SK-N-SH treated with all-trans-retinoic acid at 6 μM for 48 hours (cell line): ENCODE results near the gene C15orf39.

ENCODE experiments used
- ATAC-seq: fragments of 200-7000 bp; cut with Tn5 transposase; 3 replicates; pipeline ENCODE4 v1.9.1; 2020; ENCODE audit warnings: mild to moderate bottlenecking, moderate library complexity
- ARNTL ChIP-seq: fragments of 450-650 bp; formaldehyde crosslinking; IDR thresholded peaks from 2 replicates; pipeline ENCODE4 v1.5.0; 2020; ENCODE audit warnings: low read depth, mild to moderate bottlenecking, moderate library complexity, borderline replicate concordance
- BACH2 ChIP-seq: fragments of 250-450 bp; sonication (Bioruptor Pico); IDR thresholded peaks from 2 replicates; pipeline ENCODE4 v1.9.0; 2021; ENCODE audit warnings: mild to moderate bottlenecking, borderline replicate concordance
- CSDC2 ChIP-seq: fragments of 250-450 bp; sonication (Bioruptor Pico); IDR thresholded peaks from 2 replicates; pipeline ENCODE4 v1.5.0; 2020; ENCODE audit warnings: mild to moderate bottlenecking, moderate library complexity
- ESRRG ChIP-seq: fragments of 250-450 bp; sonication (Bioruptor Pico); IDR thresholded peaks from 2 replicates; pipeline ENCODE4 v1.6.1; 2021; ENCODE audit warnings: mild to moderate bottlenecking
- GLIS3 ChIP-seq: fragments of 250-450 bp; sonication (Bioruptor Pico); IDR thresholded peaks from 2 replicates; pipeline ENCODE4 v1.5.0; 2020; ENCODE audit warnings: mild to moderate bottlenecking, moderate library complexity
- ISL1 ChIP-seq: fragments of 250-450 bp; sonication (Bioruptor Pico); IDR thresholded peaks from 2 replicates; pipeline ENCODE4 v2.1.2; 2022; ENCODE audit warnings: mild to moderate bottlenecking, moderate library complexity
- OSR1 ChIP-seq: fragments of 250-450 bp; sonication (Bioruptor Pico); IDR thresholded peaks from 2 replicates; pipeline ENCODE4 v1.8.0; 2022; ENCODE audit warnings: moderate library complexity, mild to moderate bottlenecking, inconsistent platforms
- PPARA ChIP-seq: fragments of 250-450 bp; sonication (Bioruptor Pico); IDR thresholded peaks from 2 replicates; pipeline ENCODE4 v1.5.0; 2020; ENCODE audit warnings: mild to moderate bottlenecking, borderline replicate concordance
- RARB ChIP-seq: fragments of 250-450 bp; sonication (Bioruptor Pico); IDR thresholded peaks from 2 replicates; pipeline ENCODE4 v1.8.0; 2021; ENCODE audit warnings: mild to moderate bottlenecking, moderate library complexity
- SNAI2 ChIP-seq: fragments of 250-450 bp; sonication (Bioruptor Pico); IDR thresholded peaks from 2 replicates; pipeline ENCODE4 v1.5.0; 2020; ENCODE audit warnings: mild to moderate bottlenecking, moderate library complexity
- TCF4 ChIP-seq: fragments of 250-450 bp; sonication (Bioruptor Pico); IDR thresholded peaks from 2 replicates; pipeline ENCODE4 v1.8.0; 2021; ENCODE audit warnings: mild to moderate bottlenecking, moderate library complexity, borderline replicate concordance
- ZC3H10 ChIP-seq: fragments of 250-450 bp; sonication (Bioruptor Pico); IDR thresholded peaks from 2 replicates; pipeline ENCODE4 v1.5.1; 2021; ENCODE audit warnings: mild to moderate bottlenecking, moderate library complexity
- ZFP3 ChIP-seq: fragments of 250-450 bp; sonication (Bioruptor Pico); IDR thresholded peaks from 2 replicates; pipeline ENCODE4 v1.5.0; 2020; ENCODE audit warnings: mild to moderate bottlenecking, moderate library complexity
- ZFP30 ChIP-seq: fragments of 450-650 bp; formaldehyde crosslinking; IDR thresholded peaks from 2 replicates; pipeline ENCODE4 v1.5.0; 2022; ENCODE audit warnings: mild to moderate bottlenecking, moderate library complexity
- ZNF565 ChIP-seq: fragments of 450-650 bp; formaldehyde crosslinking; conservative IDR thresholded peaks from 2 replicates; pipeline ENCODE4 v1.5.0; 2020; ENCODE audit warnings: low read depth, mild to moderate bottlenecking, moderate library complexity
- ZNF70 ChIP-seq: fragments of 450-650 bp; formaldehyde crosslinking; IDR thresholded peaks from 2 replicates; pipeline ENCODE4 v1.5.0; 2020; ENCODE audit warnings: mild to moderate bottlenecking, moderate library complexity
- ZNF8 ChIP-seq: fragments of 450-650 bp; formaldehyde crosslinking; IDR thresholded peaks from 2 replicates; pipeline ENCODE4 v1.5.0; 2020; ENCODE audit warnings: mild to moderate bottlenecking, moderate library complexity
- TF ChIP-seq, protein P1 (sequence below): fragments of 250-450 bp; sonication (Bioruptor Pico); IDR thresholded peaks from 2 replicates; pipeline ENCODE4 v1.5.1; 2021; ENCODE audit warnings: mild to moderate bottlenecking, moderate library complexity
- TF ChIP-seq, protein P2 (sequence below): fragments of 250-450 bp; sonication (Bioruptor Pico); IDR thresholded peaks from 2 replicates; pipeline ENCODE4 v1.8.0; 2021; ENCODE audit warnings: low read depth, mild to moderate bottlenecking, moderate library complexity, borderline replicate concordance
- TF ChIP-seq, protein P3 (sequence below): fragments of 250-450 bp; sonication (Bioruptor Pico); IDR thresholded peaks from 2 replicates; pipeline ENCODE4 v1.5.0; 2020; ENCODE audit warnings: mild to moderate bottlenecking, moderate library complexity
- TF ChIP-seq, protein P4 (sequence below): fragments of 250-450 bp; sonication (Bioruptor Pico); IDR thresholded peaks from 2 replicates; pipeline ENCODE4 v1.5.1; 2020; ENCODE audit warnings: low read depth, mild to moderate bottlenecking, moderate library complexity

The C15orf39 gene

DNA sequence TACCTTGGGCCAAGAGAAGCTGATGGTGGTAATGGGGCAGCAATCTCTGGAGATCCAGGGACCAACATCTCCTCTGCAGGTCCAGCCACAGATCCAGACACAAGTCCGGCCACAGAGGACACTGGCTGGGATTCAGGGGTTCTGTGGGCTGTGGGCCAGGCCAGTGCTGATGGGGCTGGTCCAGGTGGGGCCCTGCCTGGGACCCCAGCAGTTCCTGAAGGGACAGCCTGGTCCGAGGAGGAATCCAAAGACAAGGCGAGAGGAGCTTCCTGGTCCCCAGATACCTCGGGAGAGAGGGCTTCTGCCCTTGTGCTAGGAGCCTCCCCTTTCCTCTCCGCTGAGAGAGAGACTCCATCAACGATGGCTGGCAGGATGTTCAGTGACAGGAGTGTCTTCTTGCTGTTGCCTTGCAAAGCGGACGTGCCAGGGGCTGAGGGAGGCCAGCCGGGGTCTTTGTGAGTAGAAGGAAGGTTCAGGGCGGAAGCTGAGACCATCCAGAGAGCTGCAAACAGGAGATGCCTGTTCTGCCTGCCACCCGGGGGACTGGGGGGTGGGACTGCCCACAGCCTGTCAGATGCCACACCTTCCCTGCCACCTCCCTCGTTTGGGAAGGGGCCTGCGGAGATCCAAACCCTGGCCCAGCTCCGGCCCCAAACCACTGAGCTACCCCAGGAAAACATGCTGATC, 32.0 kb downstream of the C15orf39 start:
- TF ChIP-seq, protein P1, sequence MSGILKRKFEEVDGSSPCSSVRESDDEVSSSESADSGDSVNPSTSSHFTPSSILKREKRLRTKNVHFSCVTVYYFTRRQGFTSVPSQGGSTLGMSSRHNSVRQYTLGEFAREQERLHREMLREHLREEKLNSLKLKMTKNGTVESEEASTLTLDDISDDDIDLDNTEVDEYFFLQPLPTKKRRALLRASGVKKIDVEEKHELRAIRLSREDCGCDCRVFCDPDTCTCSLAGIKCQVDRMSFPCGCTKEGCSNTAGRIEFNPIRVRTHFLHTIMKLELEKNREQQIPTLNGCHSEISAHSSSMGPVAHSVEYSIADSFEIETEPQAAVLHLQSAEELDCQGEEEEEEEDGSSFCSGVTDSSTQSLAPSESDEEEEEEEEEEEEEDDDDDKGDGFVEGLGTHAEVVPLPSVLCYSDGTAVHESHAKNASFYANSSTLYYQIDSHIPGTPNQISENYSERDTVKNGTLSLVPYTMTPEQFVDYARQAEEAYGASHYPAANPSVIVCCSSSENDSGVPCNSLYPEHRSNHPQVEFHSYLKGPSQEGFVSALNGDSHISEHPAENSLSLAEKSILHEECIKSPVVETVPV, result no peak
- no peak for ATAC-seq

DNA sequence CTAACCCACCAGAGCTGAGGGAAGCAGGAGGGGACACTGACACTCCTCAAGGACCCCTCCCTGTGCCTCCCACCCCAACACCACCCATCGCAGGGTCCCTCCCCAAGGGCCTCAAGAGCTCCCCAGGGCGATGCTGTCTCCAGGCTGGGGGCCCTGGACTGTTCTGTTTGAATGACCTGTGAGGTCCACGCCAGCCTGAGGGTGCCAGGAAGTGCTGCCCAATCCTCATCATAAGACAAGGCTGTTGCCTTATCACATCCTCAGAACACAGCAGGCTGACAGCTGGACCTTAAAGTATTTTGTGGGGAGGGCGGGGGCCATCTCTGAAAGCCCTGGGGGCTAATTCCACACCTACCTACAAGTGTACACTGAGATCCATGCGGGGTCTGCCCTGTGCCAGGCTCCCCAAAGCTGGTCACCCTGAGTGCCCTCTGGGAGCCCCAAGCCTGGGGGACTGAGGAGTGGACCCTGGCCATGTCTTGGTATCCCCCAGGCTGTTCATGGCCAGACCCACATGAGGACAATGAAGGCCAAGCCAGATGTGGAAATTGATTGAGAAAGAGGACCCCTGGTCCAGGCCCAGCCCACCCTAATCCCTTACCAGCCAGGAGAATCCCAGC, 32.6 kb downstream of the C15orf39 start:
- ATAC-seq, result no peak

DNA sequence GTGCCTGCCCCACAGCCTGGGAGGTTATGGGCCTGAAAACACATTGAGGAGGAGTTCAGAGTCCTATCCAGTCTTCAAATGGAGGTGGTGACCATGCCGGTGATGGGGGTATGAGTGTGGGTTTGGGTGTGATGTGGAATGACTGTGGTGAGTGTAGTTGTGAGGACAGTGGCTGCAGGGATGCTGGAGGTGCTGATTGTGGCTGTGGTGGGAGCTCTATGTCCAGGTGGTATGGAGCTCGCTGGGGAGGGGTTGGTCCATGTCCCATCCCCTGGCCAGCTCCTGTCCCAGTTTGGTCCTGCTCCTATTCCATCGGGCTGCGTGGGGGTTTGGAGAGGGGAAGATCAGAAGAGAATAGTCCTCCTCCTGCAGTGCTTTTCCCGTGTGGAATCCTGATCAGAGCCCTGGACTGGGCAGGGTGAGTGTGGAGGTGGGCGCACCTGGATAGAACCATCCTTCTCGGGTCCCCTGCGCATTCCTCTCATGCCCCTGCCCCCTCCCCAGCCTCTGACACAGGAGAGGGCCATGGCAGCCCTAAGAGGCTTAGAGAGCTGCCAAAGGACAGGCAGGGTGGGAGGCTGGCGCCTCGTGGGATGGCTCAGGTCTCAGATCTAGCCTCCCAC, 33.5 kb downstream of the C15orf39 start:
- ATAC-seq, result no peak
- no peak for TF ChIP-seq OSR1 (CRISPR knock-in tag)
- TF ChIP-seq ESRRG, result no peak
- no peak for TF ChIP-seq ZC3H10 (CRISPR knock-in tag)
- TF ChIP-seq, protein P1, result no peak
- TF ChIP-seq, protein P2, sequence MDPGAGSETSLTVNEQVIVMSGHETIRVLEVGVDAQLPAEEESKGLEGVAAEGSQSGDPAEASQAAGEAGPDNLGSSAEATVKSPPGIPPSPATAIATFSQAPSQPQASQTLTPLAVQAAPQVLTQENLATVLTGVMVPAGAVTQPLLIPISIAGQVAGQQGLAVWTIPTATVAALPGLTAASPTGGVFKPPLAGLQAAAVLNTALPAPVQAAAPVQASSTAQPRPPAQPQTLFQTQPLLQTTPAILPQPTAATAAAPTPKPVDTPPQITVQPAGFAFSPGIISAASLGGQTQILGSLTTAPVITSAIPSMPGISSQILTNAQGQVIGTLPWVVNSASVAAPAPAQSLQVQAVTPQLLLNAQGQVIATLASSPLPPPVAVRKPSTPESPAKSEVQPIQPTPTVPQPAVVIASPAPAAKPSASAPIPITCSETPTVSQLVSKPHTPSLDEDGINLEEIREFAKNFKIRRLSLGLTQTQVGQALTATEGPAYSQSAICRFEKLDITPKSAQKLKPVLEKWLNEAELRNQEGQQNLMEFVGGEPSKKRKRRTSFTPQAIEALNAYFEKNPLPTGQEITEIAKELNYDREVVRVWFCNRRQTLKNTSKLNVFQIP, result no peak
- no peak for TF ChIP-seq ZNF8 (CRISPR knock-in tag)
- TF ChIP-seq PPARA (CRISPR knock-in tag), result no peak
- TF ChIP-seq, protein P3, sequence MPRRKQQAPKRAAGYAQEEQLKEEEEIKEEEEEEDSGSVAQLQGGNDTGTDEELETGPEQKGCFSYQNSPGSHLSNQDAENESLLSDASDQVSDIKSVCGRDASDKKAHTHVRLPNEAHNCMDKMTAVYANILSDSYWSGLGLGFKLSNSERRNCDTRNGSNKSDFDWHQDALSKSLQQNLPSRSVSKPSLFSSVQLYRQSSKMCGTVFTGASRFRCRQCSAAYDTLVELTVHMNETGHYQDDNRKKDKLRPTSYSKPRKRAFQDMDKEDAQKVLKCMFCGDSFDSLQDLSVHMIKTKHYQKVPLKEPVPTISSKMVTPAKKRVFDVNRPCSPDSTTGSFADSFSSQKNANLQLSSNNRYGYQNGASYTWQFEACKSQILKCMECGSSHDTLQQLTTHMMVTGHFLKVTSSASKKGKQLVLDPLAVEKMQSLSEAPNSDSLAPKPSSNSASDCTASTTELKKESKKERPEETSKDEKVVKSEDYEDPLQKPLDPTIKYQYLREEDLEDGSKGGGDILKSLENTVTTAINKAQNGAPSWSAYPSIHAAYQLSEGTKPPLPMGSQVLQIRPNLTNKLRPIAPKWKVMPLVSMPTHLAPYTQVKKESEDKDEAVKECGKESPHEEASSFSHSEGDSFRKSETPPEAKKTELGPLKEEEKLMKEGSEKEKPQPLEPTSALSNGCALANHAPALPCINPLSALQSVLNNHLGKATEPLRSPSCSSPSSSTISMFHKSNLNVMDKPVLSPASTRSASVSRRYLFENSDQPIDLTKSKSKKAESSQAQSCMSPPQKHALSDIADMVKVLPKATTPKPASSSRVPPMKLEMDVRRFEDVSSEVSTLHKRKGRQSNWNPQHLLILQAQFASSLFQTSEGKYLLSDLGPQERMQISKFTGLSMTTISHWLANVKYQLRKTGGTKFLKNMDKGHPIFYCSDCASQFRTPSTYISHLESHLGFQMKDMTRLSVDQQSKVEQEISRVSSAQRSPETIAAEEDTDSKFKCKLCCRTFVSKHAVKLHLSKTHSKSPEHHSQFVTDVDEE (CRISPR knock-in tag), result no peak

More for the DNA sequence above, 32.6 kb downstream of the C15orf39 start:
- no peak for TF ChIP-seq PPARA (CRISPR knock-in tag)
- TF ChIP-seq CSDC2 (CRISPR knock-in tag), result no peak
- TF ChIP-seq ARNTL, result no peak
- TF ChIP-seq ZNF565 (CRISPR knock-in tag), result no peak
- TF ChIP-seq ZNF8 (CRISPR knock-in tag), result no peak
- TF ChIP-seq RARB, result no peak
- no peak for TF ChIP-seq OSR1 (CRISPR knock-in tag)
- TF ChIP-seq, protein P2, result no peak
- TF ChIP-seq, protein P3 (CRISPR knock-in tag), result no peak
- TF ChIP-seq ZFP3 (CRISPR knock-in tag), result no peak
- TF ChIP-seq BACH2 (CRISPR knock-in tag), result no peak
- TF ChIP-seq, protein P4, sequence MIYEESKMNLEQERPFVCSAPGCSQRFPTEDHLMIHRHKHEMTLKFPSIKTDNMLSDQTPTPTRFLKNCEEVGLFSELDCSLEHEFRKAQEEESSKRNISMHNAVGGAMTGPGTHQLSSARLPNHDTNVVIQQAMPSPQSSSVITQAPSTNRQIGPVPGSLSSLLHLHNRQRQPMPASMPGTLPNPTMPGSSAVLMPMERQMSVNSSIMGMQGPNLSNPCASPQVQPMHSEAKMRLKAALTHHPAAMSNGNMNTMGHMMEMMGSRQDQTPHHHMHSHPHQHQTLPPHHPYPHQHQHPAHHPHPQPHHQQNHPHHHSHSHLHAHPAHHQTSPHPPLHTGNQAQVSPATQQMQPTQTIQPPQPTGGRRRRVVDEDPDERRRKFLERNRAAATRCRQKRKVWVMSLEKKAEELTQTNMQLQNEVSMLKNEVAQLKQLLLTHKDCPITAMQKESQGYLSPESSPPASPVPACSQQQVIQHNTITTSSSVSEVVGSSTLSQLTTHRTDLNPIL (CRISPR knock-in tag), result no peak
- TF ChIP-seq TCF4 (CRISPR knock-in tag), result no peak
- no peak for TF ChIP-seq ISL1 (CRISPR knock-in tag)
- no peak for TF ChIP-seq ZFP30
- TF ChIP-seq SNAI2 (CRISPR knock-in tag), result no peak
- TF ChIP-seq, protein P1, result no peak
- no peak for TF ChIP-seq GLIS3 (CRISPR knock-in tag)
- no peak for TF ChIP-seq ZNF70
- no peak for TF ChIP-seq ZC3H10 (CRISPR knock-in tag)
- TF ChIP-seq, all 23 proteins: peak for 0
